Progenitor cell of endocrine pancreas (in vitro differentiated cells): ENCODE measurements around the gene MICOS13. TPM values are rescaled to one million over a fixed set of nuclear protein-coding genes. Genes with fewer than 3 reads are reported as not detected.

Experiments
- DNase-seq: peaks from one replicate; pipeline ENCODE4 v3.0.0; 2021; ENCODE audit warnings: low spot score; ENCODE audit not compliant: unreplicated experiment
- H3K27ac Mint-ChIP-seq: 2 replicates; pipeline ENCODE4 v1.8.0; 2021; ENCODE audit warnings: mild to moderate bottlenecking, moderate library complexity, mixed read lengths
- H3K27me3 Mint-ChIP-seq: 2 replicates; pipeline ENCODE4 v1.8.0; 2021; ENCODE audit warnings: mixed read lengths
- H3K36me3 Mint-ChIP-seq: 2 replicates; pipeline ENCODE4 v1.8.0; 2022; ENCODE audit warnings: mixed read lengths; ENCODE audit not compliant: insufficient read depth
- H3K4me1 Mint-ChIP-seq: 2 replicates; pipeline ENCODE4 v1.8.0; 2021; ENCODE audit warnings: low read depth, mixed read lengths
- H3K4me3 Mint-ChIP-seq: 2 replicates; pipeline ENCODE4 v1.8.0; 2021; ENCODE audit warnings: low read depth, mild to moderate bottlenecking, moderate library complexity, mixed read lengths
- H3K9me3 Mint-ChIP-seq: 2 replicates; pipeline ENCODE4 v1.8.0; 2021; ENCODE audit warnings: low read depth, mixed read lengths
- CTCF ChIP-seq: fragments of 200-600 bp; sonication (generic); IDR thresholded peaks from one replicate; pipeline ENCODE4 v1.5.0; 2021; ENCODE audit warnings: antibody characterized with exemption, mild to moderate bottlenecking; ENCODE audit not compliant: unreplicated experiment
- total RNA-seq: library from RNA; stranded (reverse); gene quantifications from 2 replicates; pipeline ENCODE4 v1.2.1, GENCODE V29; 2021

The MICOS13 gene
- total RNA-seq, 1 donor from 2014 or later = 29.7 TPM

GRCh38 chr19:5642204-5642603 lies 38.1 kb downstream of the MICOS13 start:
- Mint-ChIP-seq H3K9me3 (no peaks in the 10 kb centered on the region), H3K4me3 (no peak overlapping the region), H3K27me3 (no peaks in the 10 kb centered on the region), H3K4me1 (peaks cover 3% of the 10 kb centered on the region), H3K36me3 (peaks cover 22% of the 10 kb centered on the region), H3K27ac (no peak overlapping the region)
- no peak for DNase-seq
- no peak for TF ChIP-seq CTCF

- no peak overlapping the region for H3K4me3 Mint-ChIP-seq
- no peaks in the 10 kb centered on the region for H3K27me3 Mint-ChIP-seq
- DNase-seq = no peak
- no peak overlapping the region for H3K27ac Mint-ChIP-seq
- H3K4me1 Mint-ChIP-seq = peaks cover 3% of the 10 kb centered on the region
- peaks cover 12% of the 10 kb centered on the region for H3K36me3 Mint-ChIP-seq
- H3K9me3 Mint-ChIP-seq = no peaks in the 10 kb centered on the region
- TF ChIP-seq CTCF = no peak
Observed at GRCh38 chr19:5641171-5641570, 39.1 kb downstream of the MICOS13 start.

GRCh38 chr19:5637971-5638370 lies 42.3 kb downstream of the MICOS13 start:
- no peak for DNase-seq
- H3K36me3 Mint-ChIP-seq = peaks cover 9% of the 10 kb centered on the region
- no peak overlapping the region for H3K4me3 Mint-ChIP-seq
- TF ChIP-seq CTCF = no peak
- H3K9me3 Mint-ChIP-seq = no peaks in the 10 kb centered on the region
- H3K27ac Mint-ChIP-seq = no peak overlapping the region
- H3K27me3 Mint-ChIP-seq = no peaks in the 10 kb centered on the region
- peaks cover 1% of the 10 kb centered on the region for H3K4me1 Mint-ChIP-seq

- Mint-ChIP-seq H3K36me3 (peaks cover 9% of the 10 kb centered on the region), H3K4me3 (no peak overlapping the region), H3K27me3 (no peaks in the 10 kb centered on the region), H3K9me3 (no peaks in the 10 kb centered on the region), H3K4me1 (peaks cover 5% of the 10 kb centered on the region), H3K27ac (peak overlapping the region; percentile 4)
- no peak for DNase-seq
- TF ChIP-seq CTCF = no peak
Observed at GRCh38 chr19:5635427-5635826, 44.9 kb downstream of the MICOS13 start.

- Mint-ChIP-seq H3K4me1 (peaks cover 8% of the 10 kb centered on the region), H3K27me3 (no peaks in the 10 kb centered on the region), H3K27ac (no peak overlapping the region), H3K36me3 (peaks cover 17% of the 10 kb centered on the region), H3K9me3 (no peaks in the 10 kb centered on the region), H3K4me3 (no peak overlapping the region)
- DNase-seq = no peak
- no peak for TF ChIP-seq CTCF
Observed at GRCh38 chr19:5632657-5633056, 47.7 kb downstream of the MICOS13 start.
